Measurements from ENCODE around the gene USE1. TPM values are rescaled to one million over a fixed set of nuclear protein-coding genes. Genes with fewer than 3 reads are reported as not detected.
A peak's percentile ranks its signal among the peaks of the same experiment; 100 is the strongest.

Gene USE1
- total RNA-seq, 1 experiment from 2014 or later, result 39.8 TPM

- H3K4me1 ChIP-seq (ENCODE audit: low read length), result no peaks in the 10 kb centered on the region
- H3K9ac ChIP-seq (ENCODE audit: low read length), result no peak overlapping the region
- no peaks in the 10 kb centered on the region for H4K20me1 ChIP-seq (ENCODE audit: insufficient read depth, low read depth, low read length)
- H3K9me3 ChIP-seq (ENCODE audit: low read length), result no peaks in the 10 kb centered on the region
- no peak overlapping the region for H2AFZ ChIP-seq (ENCODE audit: low read length)
- H3K4me3 ChIP-seq (ENCODE audit: low read length), result no peak overlapping the region
- H3K9me2 ChIP-seq (replicated peaks; ENCODE audit: insufficient read depth, low read length), result no peaks in the 10 kb centered on the region
- no peak overlapping the region for H3K4me2 ChIP-seq (ENCODE audit: low read depth, low read length, poor library complexity, severe bottlenecking)
- no peaks in the 10 kb centered on the region for H3K27me3 ChIP-seq (ENCODE audit: low read length)
- H3K79me2 ChIP-seq (ENCODE audit: low read length), result no peaks in the 10 kb centered on the region
- no peak overlapping the region for H3K27ac ChIP-seq (ENCODE audit: low read length)
- H3K36me3 ChIP-seq (ENCODE audit: insufficient read depth, low read length), result no peaks in the 10 kb centered on the region
- DNase-seq, result no peak
Observed at GRCh38 chr19:17255150-17255621, 40.0 kb downstream of the USE1 start.

- no peak overlapping the region for H3K4me2 ChIP-seq (ENCODE audit: low read depth, low read length, poor library complexity, severe bottlenecking)
- no peaks in the 10 kb centered on the region for H3K36me3 ChIP-seq (ENCODE audit: insufficient read depth, low read length)
- no peak overlapping the region for H3K4me3 ChIP-seq (ENCODE audit: low read length)
- H3K9me2 ChIP-seq (replicated peaks; ENCODE audit: insufficient read depth, low read length), result no peaks in the 10 kb centered on the region
- H4K20me1 ChIP-seq (ENCODE audit: insufficient read depth, low read depth, low read length), result no peaks in the 10 kb centered on the region
- no peak for DNase-seq
- no peak overlapping the region for H3K27ac ChIP-seq (ENCODE audit: low read length)
- H2AFZ ChIP-seq (ENCODE audit: low read length), result no peak overlapping the region
- H3K27me3 ChIP-seq (ENCODE audit: low read length), result no peaks in the 10 kb centered on the region
- no peaks in the 10 kb centered on the region for H3K9me3 ChIP-seq (ENCODE audit: low read length)
- H3K79me2 ChIP-seq (ENCODE audit: low read length), result no peaks in the 10 kb centered on the region
- peaks cover 7% of the 10 kb centered on the region for H3K4me1 ChIP-seq (ENCODE audit: low read length)
- H3K9ac ChIP-seq (ENCODE audit: low read length), result no peak overlapping the region
Observed at GRCh38 chr19:17256130-17256529, 41.0 kb downstream of the USE1 start.

GRCh38 chr19:17259118-17259780, 44.1 kb downstream of the USE1 start:
- Histone ChIP-seq H3K4me2 (ENCODE audit: low read depth, low read length, poor library complexity, severe bottlenecking) (no peak overlapping the region), H3K27ac (ENCODE audit: low read length) (no peak overlapping the region), H3K4me1 (ENCODE audit: low read length) (peaks cover 8% of the 10 kb centered on the region), H3K79me2 (ENCODE audit: low read length) (no peaks in the 10 kb centered on the region), H3K9me2 (replicated peaks; ENCODE audit: insufficient read depth, low read length) (no peaks in the 10 kb centered on the region), H3K27me3 (ENCODE audit: low read length) (no peaks in the 10 kb centered on the region), H4K20me1 (ENCODE audit: insufficient read depth, low read depth, low read length) (no peaks in the 10 kb centered on the region), H3K9ac (ENCODE audit: low read length) (no peak overlapping the region), H3K4me3 (ENCODE audit: low read length) (no peak overlapping the region), H3K36me3 (ENCODE audit: insufficient read depth, low read length) (no peaks in the 10 kb centered on the region), H2AFZ (ENCODE audit: low read length) (no peak overlapping the region), H3K9me3 (ENCODE audit: low read length) (no peaks in the 10 kb centered on the region)
- no peak for DNase-seq

GRCh38 chr19:17259934-17260333, 44.8 kb downstream of the USE1 start:
- H3K9ac ChIP-seq (ENCODE audit: low read length), result no peak overlapping the region
- no peak overlapping the region for H3K4me2 ChIP-seq (ENCODE audit: low read depth, low read length, poor library complexity, severe bottlenecking)
- no peak for DNase-seq
- H3K79me2 ChIP-seq (ENCODE audit: low read length), result no peaks in the 10 kb centered on the region
- no peak overlapping the region for H3K27ac ChIP-seq (ENCODE audit: low read length)
- H3K36me3 ChIP-seq (ENCODE audit: insufficient read depth, low read length), result no peaks in the 10 kb centered on the region
- no peaks in the 10 kb centered on the region for H3K9me2 ChIP-seq (replicated peaks; ENCODE audit: insufficient read depth, low read length)
- H3K4me1 ChIP-seq (ENCODE audit: low read length), result peaks cover 8% of the 10 kb centered on the region
- no peak overlapping the region for H3K4me3 ChIP-seq (ENCODE audit: low read length)
- no peak overlapping the region for H2AFZ ChIP-seq (ENCODE audit: low read length)
- H3K9me3 ChIP-seq (ENCODE audit: low read length), result no peaks in the 10 kb centered on the region
- H4K20me1 ChIP-seq (ENCODE audit: insufficient read depth, low read depth, low read length), result no peaks in the 10 kb centered on the region
- no peaks in the 10 kb centered on the region for H3K27me3 ChIP-seq (ENCODE audit: low read length)

GRCh38 chr19:17260842-17261325, 45.7 kb downstream of the USE1 start:
- no peaks in the 10 kb centered on the region for H4K20me1 ChIP-seq (ENCODE audit: insufficient read depth, low read depth, low read length)
- H3K27ac ChIP-seq (ENCODE audit: low read length), result 0 out of 2 replicates have a peak overlapping the region, but pooled peaks have one; percentile 38
- H3K9me3 ChIP-seq (ENCODE audit: low read length), result no peaks in the 10 kb centered on the region
- H3K27me3 ChIP-seq (ENCODE audit: low read length), result no peaks in the 10 kb centered on the region
- H3K4me2 ChIP-seq (ENCODE audit: low read depth, low read length, poor library complexity, severe bottlenecking), result peak overlapping the region; percentile 35
- no peaks in the 10 kb centered on the region for H3K9me2 ChIP-seq (replicated peaks; ENCODE audit: insufficient read depth, low read length)
- no peaks in the 10 kb centered on the region for H3K79me2 ChIP-seq (ENCODE audit: low read length)
- no peaks in the 10 kb centered on the region for H3K36me3 ChIP-seq (ENCODE audit: insufficient read depth, low read length)
- peak overlapping the region; percentile 77; the same call in 1 of the 2 replicates for H2AFZ ChIP-seq (ENCODE audit: low read length)
- no peak overlapping the region for H3K4me3 ChIP-seq (ENCODE audit: low read length)
- peaks cover 9% of the 10 kb centered on the region for H3K4me1 ChIP-seq (ENCODE audit: low read length)
- peak overlapping the region; percentile 43 for H3K9ac ChIP-seq (ENCODE audit: low read length)
- DNase-seq, result peak; percentile 97

GRCh38 chr19:17262557-17262956, 47.4 kb downstream of the USE1 start:
- Histone ChIP-seq H3K4me1 (ENCODE audit: low read length) (peaks cover 18% of the 10 kb centered on the region), H3K27me3 (ENCODE audit: low read length) (no peaks in the 10 kb centered on the region), H4K20me1 (ENCODE audit: insufficient read depth, low read depth, low read length) (no peaks in the 10 kb centered on the region), H3K36me3 (ENCODE audit: insufficient read depth, low read length) (no peaks in the 10 kb centered on the region), H3K9me2 (replicated peaks; ENCODE audit: insufficient read depth, low read length) (no peaks in the 10 kb centered on the region), H3K4me3 (ENCODE audit: low read length) (no peak overlapping the region), H3K4me2 (ENCODE audit: low read depth, low read length, poor library complexity, severe bottlenecking) (no peak overlapping the region), H3K79me2 (ENCODE audit: low read length) (peaks cover under 1% of the 10 kb centered on the region; the same call in 1 of the 2 replicates), H2AFZ (ENCODE audit: low read length) (no peak overlapping the region), H3K27ac (ENCODE audit: low read length) (no peak overlapping the region), H3K9me3 (ENCODE audit: low read length) (no peaks in the 10 kb centered on the region), H3K9ac (ENCODE audit: low read length) (no peak overlapping the region)
- no peak for DNase-seq

GRCh38 chr19:17263712-17264640, 48.8 kb downstream of the USE1 start:
- Histone ChIP-seq H4K20me1 (ENCODE audit: insufficient read depth, low read depth, low read length) (no peaks in the 10 kb centered on the region), H3K9me3 (ENCODE audit: low read length) (no peaks in the 10 kb centered on the region), H3K9me2 (replicated peaks; ENCODE audit: insufficient read depth, low read length) (no peaks in the 10 kb centered on the region), H3K4me2 (ENCODE audit: low read depth, low read length, poor library complexity, severe bottlenecking) (no peak overlapping the region), H3K27ac (ENCODE audit: low read length) (no peak overlapping the region), H3K79me2 (ENCODE audit: low read length) (peaks cover 15% of the 10 kb centered on the region), H3K36me3 (ENCODE audit: insufficient read depth, low read length) (no peaks in the 10 kb centered on the region), H2AFZ (ENCODE audit: low read length) (no peak overlapping the region), H3K4me3 (ENCODE audit: low read length) (no peak overlapping the region), H3K9ac (ENCODE audit: low read length) (no peak overlapping the region), H3K27me3 (ENCODE audit: low read length) (no peaks in the 10 kb centered on the region), H3K4me1 (ENCODE audit: low read length) (peaks cover 28% of the 10 kb centered on the region)
- DNase-seq, result no peak

GRCh38 chr19:17264641-17264979, 49.5 kb downstream of the USE1 start, which contains the start of gene USHBP1:
USHBP1 (minus strand) TSS chr19:17264745; CDS start chr19:17264299, 446 bp downstream.
- Histone ChIP-seq H3K9ac (ENCODE audit: low read length) (no peak within 1 kb of the TSS), H2AFZ (ENCODE audit: low read length) (no peak within 1 kb of the TSS), H3K27ac (ENCODE audit: low read length) (no peak within 1 kb of the TSS), H3K36me3 (ENCODE audit: insufficient read depth, low read length) (no peaks in the 10 kb centered on the region), H3K4me2 (ENCODE audit: low read depth, low read length, poor library complexity, severe bottlenecking) (no peak within 1 kb of the TSS), H3K27me3 (ENCODE audit: low read length) (no peaks in the 10 kb centered on the region), H3K9me2 (replicated peaks; ENCODE audit: insufficient read depth, low read length) (no peaks in the 10 kb centered on the region), H3K4me3 (ENCODE audit: low read length) (no peak within 1 kb of the TSS), H4K20me1 (ENCODE audit: insufficient read depth, low read depth, low read length) (no peaks in the 10 kb centered on the region), H3K9me3 (ENCODE audit: low read length) (no peaks in the 10 kb centered on the region), H3K79me2 (ENCODE audit: low read length) (peaks cover 17% of the 10 kb centered on the region), H3K4me1 (ENCODE audit: low read length) (peaks cover 29% of the 10 kb centered on the region)
- DNase-seq, result no peak

All from Karpas-422 (cell line).